Rectal smooth muscle tissue (tissue), 1 donor: ENCODE data around the gene TRDMT1.

Experiments used
- H3K27ac ChIP-seq: one replicate; pipeline ENCODE4 v1.7.0; 2013; ENCODE audit warnings: low read depth, low read length, inconsistent platforms
- H3K27me3 ChIP-seq: one replicate; pipeline ENCODE4 v1.7.0; 2013; ENCODE audit warnings: low read length; ENCODE audit not compliant: control insufficient read depth, insufficient read depth
- H3K36me3 ChIP-seq: one replicate; pipeline ENCODE4 v1.7.0; 2013; ENCODE audit warnings: low read length; ENCODE audit not compliant: control insufficient read depth, insufficient read depth
- H3K4me1 ChIP-seq: one replicate; pipeline ENCODE4 v1.7.0; 2013; ENCODE audit warnings: low read length; ENCODE audit not compliant: control insufficient read depth, insufficient read depth
- H3K4me3 ChIP-seq: one replicate; pipeline ENCODE4 v1.7.0; 2013; ENCODE audit warnings: low read length
- H3K9ac ChIP-seq: one replicate; pipeline ENCODE4 v1.7.0; 2013; ENCODE audit warnings: low read length

Gene TRDMT1

DNA sequence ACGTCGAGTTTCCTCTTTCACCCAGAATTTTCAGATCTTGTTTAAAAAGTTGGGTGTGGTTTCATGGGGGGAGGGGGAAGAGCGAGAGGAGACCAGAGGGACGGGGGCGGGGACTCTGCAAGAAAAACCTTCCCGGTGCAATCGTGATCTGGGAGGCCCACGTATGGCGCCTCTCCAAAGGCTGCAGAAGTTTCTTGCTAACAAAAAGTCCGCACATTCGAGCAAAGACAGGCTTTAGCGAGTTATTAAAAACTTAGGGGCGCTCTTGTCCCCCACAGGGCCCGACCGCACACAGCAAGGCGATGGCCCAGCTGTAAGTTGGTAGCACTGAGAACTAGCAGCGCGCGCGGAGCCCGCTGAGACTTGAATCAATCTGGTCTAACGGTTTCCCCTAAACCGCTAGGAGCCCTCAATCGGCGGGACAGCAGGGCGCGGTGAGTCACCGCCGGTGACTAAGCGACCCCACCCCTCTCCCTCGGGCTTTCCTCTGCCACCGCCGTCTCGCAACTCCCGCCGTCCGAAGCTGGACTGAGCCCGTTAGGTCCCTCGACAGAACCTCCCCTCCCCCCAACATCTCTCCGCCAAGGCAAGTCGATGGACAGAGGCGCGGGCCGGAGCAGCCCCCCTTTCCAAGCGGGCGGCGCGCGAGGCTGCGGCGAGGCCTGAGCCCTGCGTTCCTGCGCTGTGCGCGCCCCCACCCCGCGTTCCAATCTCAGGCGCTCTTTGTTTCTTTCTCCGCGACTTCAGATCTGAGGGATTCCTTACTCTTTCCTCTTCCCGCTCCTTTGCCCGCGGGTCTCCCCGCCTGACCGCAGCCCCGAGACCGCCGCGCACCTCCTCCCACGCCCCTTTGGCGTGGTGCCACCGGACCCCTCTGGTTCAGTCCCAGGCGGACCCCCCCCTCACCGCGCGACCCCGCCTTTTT lies 26.9 kb upstream of the TRDMT1 start, which contains the start of gene VIM:
TSS of gene VIM (plus strand) at position 151 of the 925 bp plus-strand sequence. CDS start 1,182 bp downstream, outside the sequence.
- no peaks in the 10 kb centered on the region for H3K27me3 ChIP-seq
- peak within 1 kb of the TSS; percentile 42 for H3K9ac ChIP-seq
- H3K4me1 ChIP-seq, result peaks cover 11% of the 10 kb centered on the region

GRCh38 chr10:17227367-17228090 lies 26.1 kb upstream of the TRDMT1 start:
- H3K9ac ChIP-seq, result no peak overlapping the region
- H3K4me1 ChIP-seq, result peaks cover 11% of the 10 kb centered on the region
- H3K27ac ChIP-seq, result peak overlapping the region; percentile 97
- H3K4me3 ChIP-seq, result peak overlapping the region; percentile 91
- H3K27me3 ChIP-seq, result no peaks in the 10 kb centered on the region
- peaks cover 4% of the 10 kb centered on the region for H3K36me3 ChIP-seq

More for the DNA sequence above, 26.9 kb upstream of the TRDMT1 start, which contains the start of gene VIM:
- H3K36me3 ChIP-seq, result peaks cover 4% of the 10 kb centered on the region
- peak within 1 kb of the TSS; percentile 97 for H3K27ac ChIP-seq
- H3K4me3 ChIP-seq, result peak within 1 kb of the TSS; percentile 91

DNA sequence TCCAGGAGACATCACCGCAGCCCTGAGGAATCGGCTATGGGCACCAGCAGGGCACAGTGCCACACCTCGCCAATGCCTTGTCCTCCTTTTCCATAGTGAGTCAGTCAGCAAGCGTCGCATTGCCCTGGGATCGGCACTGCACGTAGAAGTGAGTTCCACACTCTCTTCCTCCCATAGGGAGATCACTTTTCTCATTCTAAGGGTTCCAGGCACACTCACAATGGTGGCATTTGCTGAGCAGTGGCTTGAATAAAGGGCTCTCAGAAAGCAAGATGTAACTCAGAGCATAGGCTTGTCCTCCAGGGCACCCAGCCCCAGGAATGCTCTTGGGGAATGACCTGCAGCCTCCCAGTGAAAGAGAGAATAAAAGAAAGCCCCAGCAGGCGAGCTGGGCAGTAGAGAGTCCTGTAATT lies 25.4 kb upstream of the TRDMT1 start:
- H3K9ac ChIP-seq, result no peak overlapping the region
- no peaks in the 10 kb centered on the region for H3K27me3 ChIP-seq
- H3K4me1 ChIP-seq, result peaks cover 6% of the 10 kb centered on the region
- H3K4me3 ChIP-seq, result peak overlapping the region; percentile 40
- peak overlapping the region; percentile 97 for H3K27ac ChIP-seq
- H3K36me3 ChIP-seq, result peaks cover 4% of the 10 kb centered on the region

- Histone ChIP-seq H3K27ac (no peak overlapping the region), H3K27me3 (no peaks in the 10 kb centered on the region), H3K9ac (no peak overlapping the region), H3K4me3 (no peak overlapping the region), H3K36me3 (no peaks in the 10 kb centered on the region), H3K4me1 (no peaks in the 10 kb centered on the region)
Observed at GRCh38 chr10:17225808-17226207, 24.3 kb upstream of the TRDMT1 start.

GRCh38 chr10:17222329-17222728 lies 20.9 kb upstream of the TRDMT1 start:
- no peaks in the 10 kb centered on the region for H3K27me3 ChIP-seq
- H3K4me1 ChIP-seq, result no peaks in the 10 kb centered on the region
- no peaks in the 10 kb centered on the region for H3K36me3 ChIP-seq
- H3K4me3 ChIP-seq, result no peak overlapping the region
- H3K9ac ChIP-seq, result no peak overlapping the region
- H3K27ac ChIP-seq, result no peak overlapping the region

DNA sequence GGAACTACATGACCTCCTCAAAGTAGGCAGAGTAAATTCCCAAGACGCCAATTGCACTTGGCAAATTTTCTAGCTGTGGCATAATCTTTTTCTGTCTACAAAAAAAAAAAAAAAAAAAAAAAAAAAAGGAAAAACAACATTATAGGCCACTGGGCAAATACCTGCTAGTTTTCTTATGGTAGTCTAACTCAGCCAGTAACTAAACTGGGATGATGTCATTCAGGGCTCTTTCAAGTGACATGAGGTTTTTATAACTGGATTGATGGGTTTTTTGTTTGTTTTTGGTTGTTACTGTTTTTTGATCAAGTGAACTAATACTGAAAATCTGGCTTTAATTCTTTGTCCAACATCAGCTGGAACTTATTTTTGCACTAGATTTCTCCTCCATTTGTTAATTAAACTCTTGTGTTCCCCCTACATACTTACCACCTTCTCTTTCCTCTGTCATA lies 19.2 kb upstream of the TRDMT1 start:
- H3K27ac ChIP-seq, result no peak overlapping the region
- H3K36me3 ChIP-seq, result no peaks in the 10 kb centered on the region
- no peak overlapping the region for H3K4me3 ChIP-seq
- no peaks in the 10 kb centered on the region for H3K4me1 ChIP-seq
- H3K27me3 ChIP-seq, result no peaks in the 10 kb centered on the region
- H3K9ac ChIP-seq, result no peak overlapping the region

GRCh38 chr10:17219024-17219423 lies 17.6 kb upstream of the TRDMT1 start:
- Histone ChIP-seq H3K27me3 (no peaks in the 10 kb centered on the region), H3K36me3 (no peaks in the 10 kb centered on the region), H3K9ac (no peak overlapping the region), H3K4me3 (no peak overlapping the region), H3K27ac (no peak overlapping the region), H3K4me1 (no peaks in the 10 kb centered on the region)

- no peak overlapping the region for H3K9ac ChIP-seq
- H3K36me3 ChIP-seq, result no peaks in the 10 kb centered on the region
- no peak overlapping the region for H3K4me3 ChIP-seq
- no peaks in the 10 kb centered on the region for H3K4me1 ChIP-seq
- no peak overlapping the region for H3K27ac ChIP-seq
- no peaks in the 10 kb centered on the region for H3K27me3 ChIP-seq
Observed at GRCh38 chr10:17217631-17218232, 16.3 kb upstream of the TRDMT1 start.

DNA sequence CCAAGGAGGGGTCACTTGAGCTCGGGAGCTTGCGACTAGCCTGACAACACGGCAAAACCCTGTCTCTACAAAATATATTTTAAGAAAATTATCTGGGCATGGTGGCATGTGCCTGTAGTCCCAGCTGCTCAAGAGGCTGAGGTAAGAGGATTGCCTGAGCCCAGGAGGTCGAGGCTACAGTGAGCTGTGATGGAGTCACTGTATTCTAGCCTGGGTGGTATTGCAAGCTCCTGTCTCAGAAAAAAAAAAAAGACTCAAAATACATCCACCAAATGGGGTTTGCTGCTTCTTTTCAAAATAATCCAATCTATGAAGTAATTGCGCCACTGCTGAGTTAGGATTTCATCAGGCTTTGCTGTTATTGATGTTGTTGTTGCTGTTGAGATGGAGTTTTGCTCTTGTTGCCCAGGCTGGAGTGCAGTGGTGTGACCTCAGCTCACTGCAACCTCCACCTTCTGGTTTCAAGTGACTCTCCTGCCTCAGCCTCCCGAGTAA lies 15.5 kb upstream of the TRDMT1 start:
- Histone ChIP-seq H3K36me3 (no peaks in the 10 kb centered on the region), H3K9ac (no peak overlapping the region), H3K4me1 (no peaks in the 10 kb centered on the region), H3K27me3 (no peaks in the 10 kb centered on the region), H3K4me3 (no peak overlapping the region), H3K27ac (peak overlapping the region; percentile 42)

- peak overlapping the region; percentile 42 for H3K27ac ChIP-seq
- H3K4me1 ChIP-seq, result no peaks in the 10 kb centered on the region
- no peaks in the 10 kb centered on the region for H3K27me3 ChIP-seq
- no peaks in the 10 kb centered on the region for H3K36me3 ChIP-seq
- H3K9ac ChIP-seq, result no peak overlapping the region
- H3K4me3 ChIP-seq, result no peak overlapping the region
Observed at GRCh38 chr10:17216217-17216900, 14.9 kb upstream of the TRDMT1 start.

GRCh38 chr10:17215782-17216122 lies 14.3 kb upstream of the TRDMT1 start:
- Histone ChIP-seq H3K36me3 (no peaks in the 10 kb centered on the region), H3K4me3 (no peak overlapping the region), H3K27me3 (no peaks in the 10 kb centered on the region), H3K9ac (no peak overlapping the region), H3K27ac (peak overlapping the region; percentile 6), H3K4me1 (no peaks in the 10 kb centered on the region)
